Lung microvascular endothelial cell (primary cell): ENCODE measurements around the gene RNF31. TPM values are rescaled to one million over a fixed set of nuclear protein-coding genes. Genes with fewer than 3 reads are reported as not detected.
A peak's percentile ranks its signal among the peaks of the same experiment; 100 is the strongest.

ENCODE experiments used
- DNase-seq, 2 donors: peaks; one replicate each; pipeline versions ENCODE4 v3.0.0 to v3.0.0-alpha.2; 2010; ENCODE audit warnings: low read depth in 2 of 2
- total RNA-seq: library from RNA; depleted of rRNA; stranded (reverse); fragments of >200 nt; gene quantifications from 2 replicates; pipeline ENCODE4 v1.2.1, GENCODE V29; 2014

Gene RNF31
- total RNA-seq, 1 donor from 2014 or later: 23.2 TPM

DNA sequence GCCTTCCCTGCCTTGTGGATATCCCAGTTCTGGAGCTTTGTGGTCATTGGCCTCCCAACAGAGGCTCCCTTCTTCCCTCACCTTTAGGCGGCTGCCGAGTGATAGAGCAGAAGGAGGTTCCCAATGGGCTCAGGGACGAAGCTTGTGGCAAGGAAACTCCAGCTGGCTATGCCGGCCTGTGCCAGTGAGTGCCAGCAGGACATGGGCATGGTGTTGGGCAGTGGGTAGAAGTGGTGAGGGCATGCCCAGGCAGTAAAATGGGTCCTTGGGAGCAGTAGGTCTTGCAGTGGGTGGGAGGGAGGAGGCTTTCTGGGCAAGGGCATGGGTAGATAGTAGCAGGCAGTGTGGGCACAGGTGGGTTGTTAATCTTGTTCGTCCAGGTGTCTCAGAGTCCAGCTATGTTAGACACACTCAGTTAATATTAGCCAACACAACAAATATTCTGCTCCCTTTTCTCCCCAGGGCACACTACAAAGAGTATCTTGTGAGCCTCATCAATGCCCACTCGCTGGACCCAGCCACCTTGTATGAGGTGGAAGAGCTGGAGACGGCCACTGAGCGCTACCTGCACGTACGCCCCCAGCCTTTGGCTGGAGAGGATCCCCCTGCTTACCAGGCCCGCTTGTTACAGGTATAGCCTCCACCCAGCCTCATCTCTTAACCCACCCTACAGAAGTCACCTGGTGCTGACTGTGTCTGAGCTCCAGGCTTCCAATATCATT, 12.6 kb downstream of the RNF31 start:
- no peak for DNase-seq

DNA sequence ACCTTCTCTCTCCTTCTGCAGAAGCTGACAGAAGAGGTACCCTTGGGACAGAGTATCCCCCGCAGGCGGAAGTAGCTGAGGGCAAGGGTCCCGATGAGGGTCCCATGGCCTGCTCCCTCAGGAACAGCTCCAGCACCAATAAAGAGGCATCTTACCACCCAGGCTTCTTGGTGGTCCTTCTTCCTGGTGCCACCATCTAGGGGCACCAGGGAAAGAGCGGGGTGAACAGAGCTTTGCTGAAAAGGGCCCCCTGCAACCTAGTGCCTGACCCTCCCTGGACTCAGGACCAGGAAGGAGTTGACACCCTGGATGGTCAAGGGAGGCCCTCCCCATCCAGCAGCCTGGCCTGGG, 13.2 kb downstream of the RNF31 start:
- DNase-seq: no peak

DNA sequence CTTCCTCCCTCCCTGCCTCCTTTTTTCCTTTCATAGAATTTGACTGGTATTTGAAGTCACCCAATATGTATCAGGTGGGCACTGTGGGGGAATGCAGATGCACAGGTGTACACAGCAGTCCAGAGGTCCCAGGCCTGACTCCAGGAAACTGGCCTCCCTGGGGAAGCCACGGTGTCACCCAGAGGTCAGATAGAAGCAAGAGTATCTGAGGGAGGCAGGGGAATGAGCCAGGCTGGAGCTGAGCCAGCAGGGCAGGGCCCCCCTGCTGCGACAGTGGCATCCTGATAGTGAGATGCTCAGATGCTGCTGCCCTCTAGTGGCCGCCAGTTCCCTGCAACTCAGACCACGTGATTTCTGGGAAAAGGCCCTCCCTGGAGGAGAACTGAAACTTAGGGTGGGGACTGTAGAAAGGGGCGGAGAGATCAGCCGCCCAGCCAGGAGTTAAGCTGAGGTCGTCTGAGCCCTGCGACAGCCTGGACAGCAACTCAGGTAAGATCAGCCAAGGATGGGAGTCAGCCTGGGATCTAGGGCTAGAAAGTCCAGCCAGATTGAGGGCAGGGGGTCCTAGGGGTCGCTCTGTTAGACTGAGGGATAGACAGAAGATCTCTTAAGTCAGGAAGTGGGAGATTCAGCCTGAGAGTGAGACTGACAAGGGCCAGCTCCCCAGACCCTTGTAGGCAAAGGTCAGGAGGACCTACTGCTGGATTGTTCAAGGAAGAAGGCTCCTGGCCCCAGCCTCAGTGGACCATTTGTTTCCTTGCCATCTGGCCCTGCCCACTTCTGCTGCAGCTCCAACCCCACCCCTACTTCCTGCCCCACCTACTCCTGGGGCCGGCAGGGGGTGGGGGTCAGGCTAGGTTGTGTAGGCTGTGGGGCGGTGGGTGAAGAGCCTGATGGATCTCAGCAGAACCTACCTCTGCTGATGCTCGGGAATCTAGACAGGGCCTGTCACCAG, 13.8 kb downstream of the RNF31 start, which contains the start of gene IRF9:
Gene IRF9 (plus strand): TSS at position 416 of the 955 bp plus-strand sequence. CDS start 880 bp downstream, outside the sequence.
- peak; percentile 94 to 95 for DNase-seq

DNA sequence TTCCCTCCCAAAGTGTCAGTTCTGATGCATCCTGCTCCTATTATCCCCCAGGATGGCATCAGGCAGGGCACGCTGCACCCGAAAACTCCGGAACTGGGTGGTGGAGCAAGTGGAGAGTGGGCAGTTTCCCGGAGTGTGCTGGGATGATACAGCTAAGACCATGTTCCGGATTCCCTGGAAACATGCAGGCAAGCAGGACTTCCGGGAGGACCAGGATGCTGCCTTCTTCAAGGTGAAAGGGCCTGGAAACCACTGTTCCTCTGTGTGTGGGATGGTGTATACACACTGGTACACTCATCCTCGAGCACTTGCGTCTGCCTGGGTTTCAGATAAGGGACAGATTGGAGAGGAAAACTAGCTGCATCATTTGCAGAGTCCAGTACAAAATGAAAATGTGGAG, 14.8 kb downstream of the RNF31 start:
- DNase-seq: peak in 1 of 2 donors; percentile 56

DNA sequence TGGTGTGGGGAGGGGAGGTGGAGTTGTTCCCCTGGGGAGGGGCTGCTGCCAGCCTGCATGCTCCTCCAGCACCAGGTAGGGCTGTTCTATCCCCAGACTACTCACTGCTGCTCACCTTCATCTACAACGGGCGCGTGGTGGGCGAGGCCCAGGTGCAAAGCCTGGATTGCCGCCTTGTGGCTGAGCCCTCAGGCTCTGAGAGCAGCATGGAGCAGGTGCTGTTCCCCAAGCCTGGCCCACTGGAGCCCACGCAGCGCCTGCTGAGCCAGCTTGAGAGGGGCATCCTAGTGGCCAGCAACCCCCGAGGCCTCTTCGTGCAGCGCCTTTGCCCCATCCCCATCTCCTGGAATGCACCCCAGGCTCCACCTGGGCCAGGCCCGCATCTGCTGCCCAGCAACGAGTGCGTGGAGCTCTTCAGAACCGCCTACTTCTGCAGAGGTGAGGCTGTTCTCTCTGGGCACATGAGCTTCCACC, 17.3 kb downstream of the RNF31 start:
- DNase-seq: no peak

DNA sequence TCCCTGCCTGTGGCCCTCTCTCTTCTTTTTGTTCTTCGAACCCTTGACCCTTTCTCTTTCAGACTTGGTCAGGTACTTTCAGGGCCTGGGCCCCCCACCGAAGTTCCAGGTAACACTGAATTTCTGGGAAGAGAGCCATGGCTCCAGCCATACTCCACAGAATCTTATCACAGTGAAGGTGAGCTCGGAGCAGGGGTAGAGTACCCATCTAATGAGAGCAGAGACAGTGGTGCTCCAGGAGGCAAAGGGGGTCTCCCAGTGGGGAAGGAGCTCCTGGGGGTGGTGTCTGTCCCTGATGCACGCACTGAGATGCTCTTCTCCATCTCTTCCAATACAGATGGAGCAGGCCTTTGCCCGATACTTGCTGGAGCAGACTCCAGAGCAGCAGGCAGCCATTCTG, 18.5 kb downstream of the RNF31 start:
- DNase-seq: no peak

DNA sequence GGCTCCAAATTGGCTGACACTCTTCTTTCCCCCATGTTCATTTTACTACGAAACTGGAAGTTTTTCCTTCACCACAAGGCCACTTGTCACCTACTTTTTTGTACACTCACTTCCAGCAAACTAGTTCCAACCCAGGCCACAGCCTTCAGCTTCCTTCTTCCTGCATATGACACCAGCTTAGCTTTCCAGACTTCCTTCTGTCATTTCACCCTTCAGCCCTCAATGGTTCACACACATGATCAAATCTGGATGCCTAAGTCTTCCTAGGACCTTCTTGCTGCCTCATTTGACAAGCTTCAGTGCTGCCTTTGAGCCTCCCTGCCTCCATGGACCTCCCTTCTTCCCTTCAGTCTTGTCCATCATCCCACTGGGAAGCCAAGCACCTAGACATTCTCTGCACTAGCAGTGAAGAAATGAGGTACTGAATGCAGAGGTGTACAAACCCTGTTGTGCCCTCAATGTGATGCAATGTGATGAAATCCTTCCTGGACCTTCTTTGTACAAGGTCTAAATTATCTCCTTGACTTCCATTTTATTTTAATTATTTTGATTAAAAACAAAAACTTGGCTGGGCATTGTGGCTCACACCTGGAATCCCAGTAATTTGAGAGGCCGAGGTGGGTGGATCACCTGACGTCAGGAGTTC, 20.3 kb downstream of the RNF31 start:
- no peak for DNase-seq

DNA sequence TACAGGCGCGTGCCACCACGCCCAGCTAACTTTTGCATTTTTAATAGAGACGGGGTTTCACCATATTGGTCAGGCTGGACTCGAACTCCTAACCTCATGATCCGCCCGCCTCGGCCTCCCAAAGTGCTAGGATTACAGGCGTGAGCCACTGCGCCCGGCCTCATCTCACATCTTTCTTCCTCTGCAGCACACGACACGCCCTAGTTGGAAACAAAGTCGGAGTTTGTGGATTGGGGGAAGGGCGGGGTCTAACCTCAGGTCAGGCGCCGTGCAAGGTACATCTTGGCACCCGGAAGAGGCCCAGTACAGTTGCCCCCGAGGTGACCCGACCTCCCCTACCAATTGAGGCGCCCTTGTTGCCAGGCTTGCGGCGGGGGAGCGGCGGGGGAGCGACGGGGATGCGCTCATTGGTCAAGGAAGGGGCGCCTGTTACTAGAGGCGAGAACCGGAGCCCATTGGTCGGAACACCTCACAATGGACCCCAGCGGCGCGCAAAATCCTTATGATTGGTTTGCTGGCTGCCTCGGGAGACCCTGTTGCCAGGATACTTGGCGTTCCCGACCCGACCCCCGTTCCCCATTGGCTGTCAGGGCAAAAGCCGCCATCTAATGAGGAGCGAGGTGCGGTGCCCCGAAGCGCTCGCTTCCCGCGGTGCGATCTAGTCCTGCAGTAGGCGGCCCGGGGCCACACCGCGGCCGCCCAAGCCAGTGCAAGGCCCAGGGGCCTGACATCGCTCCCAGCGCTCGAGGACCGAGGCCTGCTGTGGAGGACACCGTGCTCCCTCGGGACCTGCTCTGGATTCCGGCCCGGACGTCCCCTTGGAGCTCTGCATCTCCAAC, 24.3 kb downstream of the RNF31 start, which contains the start of gene REC8:
Gene REC8 (plus strand): TSS at position 659 of the 839 bp plus-strand sequence. CDS start 473 bp downstream, outside the sequence.
- peak; percentile 79 to 83 for DNase-seq

DNA sequence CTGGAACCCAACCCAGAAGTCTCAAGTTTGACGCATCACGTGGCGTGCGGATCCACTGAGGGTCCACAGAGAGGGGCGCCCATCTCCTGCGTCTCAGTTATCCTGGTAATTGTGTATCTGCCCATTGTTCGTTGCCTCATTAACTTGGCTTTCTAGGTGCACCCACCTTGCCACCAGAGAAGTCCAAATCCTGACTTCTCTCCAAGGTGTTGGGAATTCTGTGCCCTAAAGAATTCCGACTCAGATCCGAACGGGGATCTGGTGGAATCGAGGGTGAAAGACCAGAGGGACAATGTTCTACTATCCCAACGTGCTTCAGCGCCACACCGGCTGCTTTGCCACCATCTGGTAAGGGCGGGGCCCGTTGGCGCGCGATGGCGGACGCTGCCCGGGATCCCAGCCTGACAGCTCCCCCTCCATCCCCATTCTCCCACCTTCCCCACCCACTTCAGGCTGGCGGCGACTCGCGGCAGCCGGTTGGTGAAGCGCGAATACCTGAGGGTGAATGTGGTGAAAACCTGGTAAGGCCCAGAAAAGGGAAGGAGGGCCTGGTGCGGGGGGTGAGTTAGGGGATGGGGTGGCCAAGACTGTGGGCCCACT, 25.1 kb downstream of the RNF31 start:
- no peak for DNase-seq

DNA sequence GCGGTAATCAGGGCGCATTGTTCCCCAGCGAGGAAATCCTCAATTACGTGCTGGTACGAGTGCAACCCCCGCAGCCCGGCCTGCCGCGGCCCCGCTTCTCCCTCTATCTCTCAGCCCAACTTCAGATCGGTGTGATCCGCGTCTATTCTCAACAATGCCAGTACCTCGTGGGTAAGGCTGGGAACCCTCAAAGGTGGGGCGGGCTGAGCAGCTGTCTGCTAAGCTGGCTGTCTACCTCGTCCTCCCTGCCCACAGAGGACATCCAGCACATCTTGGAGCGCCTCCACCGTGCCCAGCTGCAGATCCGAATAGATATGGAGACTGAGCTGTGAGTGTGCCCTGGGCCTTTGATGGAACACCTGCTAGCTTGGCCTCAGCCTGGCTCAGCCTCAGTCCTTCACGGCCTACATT, 25.6 kb downstream of the RNF31 start:
- DNase-seq: no peak

DNA sequence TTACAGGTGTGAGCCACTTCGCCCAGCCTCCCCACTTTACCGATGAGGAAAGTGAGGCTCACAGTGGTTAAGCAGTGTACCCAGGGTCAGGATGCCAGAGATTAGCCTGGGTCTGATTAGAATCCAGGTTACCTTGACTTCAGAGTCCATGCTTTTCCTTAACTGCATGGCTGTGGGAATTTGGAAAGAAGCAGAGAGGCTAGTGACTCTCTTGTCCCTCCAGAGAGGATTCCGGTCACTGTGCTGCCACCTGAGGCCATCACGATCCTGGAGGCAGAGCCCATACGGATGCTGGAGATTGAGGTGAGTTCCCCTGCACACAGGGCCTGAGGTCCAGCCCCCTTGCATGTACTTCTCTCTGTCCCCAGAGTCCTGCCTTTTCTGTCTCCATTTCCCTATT, 29.3 kb downstream of the RNF31 start:
- DNase-seq: no peak

DNA sequence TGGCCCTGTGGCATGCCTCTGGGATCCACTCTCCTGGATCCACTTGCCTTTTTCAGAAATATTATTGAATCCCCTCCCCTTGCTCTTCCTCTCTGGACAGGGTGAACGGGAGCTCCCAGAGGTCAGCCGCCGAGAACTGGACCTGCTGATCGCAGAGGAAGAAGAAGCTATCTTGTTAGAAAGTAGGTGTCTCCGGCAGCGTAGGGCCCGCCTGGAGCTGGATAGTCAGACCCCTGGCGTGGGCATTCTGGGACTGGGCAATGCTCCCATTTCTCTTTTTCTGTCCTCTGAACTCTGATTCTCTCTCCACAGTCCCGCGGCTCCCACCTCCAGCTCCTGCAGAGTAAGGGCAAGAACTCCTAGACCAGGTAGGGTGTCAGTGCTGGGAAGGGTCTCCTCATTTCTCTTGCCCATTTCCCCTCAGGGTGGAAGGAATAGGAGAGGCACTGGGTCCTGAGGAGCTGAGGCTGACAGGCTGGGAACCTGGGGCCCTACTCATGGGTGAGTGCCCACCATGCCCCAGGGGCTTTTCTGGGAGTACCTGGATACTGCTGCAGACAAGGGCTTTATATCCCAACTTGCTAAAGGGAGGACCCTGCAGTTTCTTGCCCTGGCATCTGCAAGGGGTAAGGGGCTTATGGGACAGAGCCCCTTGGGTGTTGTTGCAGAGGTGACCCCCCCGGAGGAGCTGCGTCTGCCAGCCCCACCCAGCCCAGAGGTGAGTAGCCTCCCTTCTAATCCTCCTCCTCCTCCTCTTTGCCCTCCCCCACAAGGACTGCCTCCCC, 29.9 kb downstream of the RNF31 start:
- DNase-seq: no peak

DNA sequence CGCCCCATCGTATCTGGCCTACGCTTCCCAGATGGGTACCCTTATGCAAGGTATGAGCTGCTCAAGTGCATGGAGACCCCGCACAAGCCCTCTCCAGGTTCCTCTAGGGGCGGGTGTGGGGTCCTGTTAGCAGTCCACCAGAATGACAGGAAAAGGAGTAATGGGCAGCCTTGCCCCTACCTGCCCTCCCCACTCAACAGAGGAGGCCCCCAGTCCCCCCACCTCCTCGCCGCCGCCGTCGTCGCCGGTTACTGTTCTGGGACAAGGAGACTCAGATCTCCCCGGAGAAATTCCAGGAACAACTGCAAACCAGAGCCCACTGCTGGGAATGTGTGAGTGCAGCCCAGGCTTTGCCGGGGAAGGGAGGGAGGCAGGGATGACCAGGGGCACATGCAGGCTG, 30.6 kb downstream of the RNF31 start:
- no peak for DNase-seq

DNA sequence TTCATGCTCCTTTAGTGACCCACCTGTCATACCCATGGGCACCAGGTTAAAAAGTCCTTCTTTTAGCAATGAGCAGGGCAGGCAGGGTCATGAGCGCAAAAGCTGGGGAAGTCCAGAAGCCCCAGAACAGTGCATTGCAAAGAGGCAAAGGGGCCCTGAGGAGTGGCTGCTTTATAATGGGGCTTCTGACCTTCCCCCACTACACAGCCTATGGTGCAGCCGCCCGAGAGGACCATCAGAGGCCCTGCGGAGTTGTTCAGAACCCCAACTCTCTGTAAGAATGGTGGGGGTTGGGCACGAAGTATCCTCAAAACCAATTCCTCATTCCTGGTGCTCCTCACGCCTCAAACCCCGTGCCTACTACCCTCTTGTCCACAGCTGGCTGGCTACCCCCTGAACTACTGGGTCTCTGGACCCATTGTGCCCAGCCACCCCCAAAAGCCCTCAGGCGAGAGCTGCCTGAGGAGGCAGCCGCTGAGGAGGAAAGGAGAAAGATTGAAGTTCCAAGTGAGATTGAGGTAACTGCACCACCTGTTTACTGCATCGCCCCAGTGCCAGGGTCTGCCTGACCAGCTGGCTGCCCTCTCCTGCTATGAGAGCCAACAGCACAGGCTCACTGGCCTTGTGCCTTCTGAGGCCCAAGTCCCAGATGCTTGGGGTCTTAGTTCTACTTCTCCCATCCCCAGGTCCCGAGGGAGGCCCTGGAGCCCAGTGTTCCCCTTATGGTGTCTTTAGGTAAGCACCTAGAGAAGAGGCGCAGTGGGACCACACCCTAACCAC, 31.3 kb downstream of the RNF31 start:
- DNase-seq: no peak

DNA sequence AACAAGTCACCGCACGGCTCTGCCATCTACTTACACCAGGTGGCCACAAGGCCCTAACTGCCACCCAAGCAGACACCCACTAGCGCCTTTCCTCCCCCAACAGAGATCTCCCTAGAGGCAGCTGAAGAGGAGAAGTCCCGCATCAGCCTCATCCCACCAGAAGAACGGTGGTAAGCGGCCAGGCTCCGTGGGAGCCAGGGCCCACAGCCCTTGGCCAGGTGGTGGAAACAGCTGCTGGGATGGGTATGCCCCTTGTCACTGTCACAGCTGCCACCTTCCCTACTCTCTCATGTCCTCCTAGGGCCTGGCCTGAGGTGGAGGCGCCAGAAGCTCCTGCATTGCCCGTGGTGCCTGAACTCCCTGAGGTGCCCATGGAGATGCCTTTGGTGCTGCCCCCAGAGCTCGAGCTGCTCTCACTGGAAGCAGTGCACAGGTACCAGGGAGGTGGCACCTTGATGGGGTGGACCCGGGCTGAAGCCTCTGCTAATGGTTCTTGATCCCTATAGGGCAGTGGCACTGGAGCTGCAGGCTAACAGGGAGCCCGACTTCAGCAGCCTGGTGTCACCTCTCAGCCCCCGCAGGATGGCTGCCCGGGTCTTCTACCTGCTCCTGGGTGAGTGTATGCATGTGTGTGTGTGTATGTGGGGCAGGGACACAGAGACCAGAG, 32.1 kb downstream of the RNF31 start:
- no peak for DNase-seq

DNA sequence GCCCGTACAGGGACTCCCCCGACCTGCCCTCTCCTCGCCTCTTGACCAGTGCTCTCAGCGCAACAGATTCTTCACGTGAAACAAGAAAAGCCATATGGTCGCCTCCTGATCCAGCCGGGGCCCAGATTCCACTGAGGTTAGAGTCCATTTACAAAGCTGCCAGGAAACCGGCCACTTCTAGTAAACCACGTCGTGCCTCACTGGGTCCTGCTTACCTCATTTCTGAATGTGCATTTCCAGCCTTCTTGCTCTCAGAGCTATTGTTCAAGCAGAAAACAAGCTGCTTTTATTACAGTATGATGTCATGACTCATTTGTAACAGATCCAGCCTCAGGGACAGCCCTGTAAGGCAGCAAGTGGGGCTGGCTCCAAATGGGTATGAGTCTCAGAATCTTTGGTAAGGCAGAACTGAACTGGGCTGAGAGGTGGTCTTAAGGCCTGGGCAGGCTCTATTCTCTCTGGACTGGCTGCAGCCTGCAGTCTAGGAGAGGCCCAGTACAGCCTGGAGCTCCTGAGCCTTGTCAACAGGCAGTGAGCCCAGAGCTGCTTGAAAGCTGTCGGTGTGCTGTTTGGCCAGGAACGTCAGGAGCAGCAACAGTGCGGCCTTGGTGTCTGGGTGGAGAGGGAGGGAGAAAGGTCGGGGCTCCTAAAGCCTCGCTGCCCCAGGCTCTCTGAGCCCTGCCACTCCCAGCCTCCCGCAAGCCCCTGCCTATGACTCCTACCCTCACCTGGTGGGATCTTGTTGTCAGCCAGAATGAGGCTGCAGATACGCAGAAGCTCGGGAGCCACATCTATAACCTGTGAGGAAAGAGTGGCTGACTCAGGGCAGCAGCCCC, 32.9 kb downstream of the RNF31 start:
- DNase-seq: peak in 1 of 2 donors; percentile 70

DNA sequence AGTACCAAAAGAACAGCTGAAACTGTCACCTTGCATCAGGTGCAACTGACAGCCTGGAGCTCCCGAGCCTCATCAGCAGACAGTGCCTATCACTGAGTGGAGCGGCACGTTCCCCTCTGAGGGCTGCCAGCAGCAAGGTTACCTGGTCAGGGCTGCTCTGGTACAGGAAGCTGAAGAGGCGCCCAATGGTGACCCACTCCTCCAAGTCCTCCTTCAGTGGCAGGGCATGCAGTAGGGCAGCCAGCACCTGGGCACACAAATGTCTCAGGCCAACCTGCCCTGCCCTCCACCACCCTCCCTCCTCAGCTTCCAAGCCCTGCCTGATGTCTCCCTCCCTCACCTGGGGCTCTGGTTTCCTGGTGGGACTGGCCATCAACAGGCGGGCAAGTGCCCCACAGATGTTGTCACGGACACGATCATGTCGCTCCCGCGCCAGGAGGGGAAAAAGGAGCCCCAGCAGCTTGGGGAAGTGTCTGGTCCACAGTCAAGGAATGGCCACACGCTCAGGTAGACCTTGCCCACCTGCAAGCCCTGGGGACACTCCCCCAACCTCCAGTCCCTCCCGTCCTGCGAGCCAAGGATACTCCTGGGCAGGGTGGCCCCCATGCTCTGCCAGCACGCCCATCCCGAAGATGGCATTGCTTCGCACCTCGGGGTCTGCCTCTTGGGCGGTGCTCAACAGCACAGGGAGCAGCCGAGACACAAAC, 34.2 kb downstream of the RNF31 start:
- no peak for DNase-seq
